H1 (cell line): Measurements from ENCODE around the gene SMARCB1. TPM values are rescaled to one million over a fixed set of nuclear protein-coding genes. Genes with fewer than 3 reads are reported as not detected.

Experiments
- CTCF ChIA-PET: fragments of 300-600 bp; sonication (Branson Sonifier 250); formaldehyde crosslinking; loops from one replicate; lab custom pipeline; 2021; ENCODE audit not compliant: partially characterized antibody; lab: Charles Lee
- POLR2A ChIA-PET: fragments of 300-600 bp; sonication (Branson Sonifier 250); formaldehyde crosslinking; loops from one replicate; lab custom pipeline; 2021; ENCODE audit warnings: inconsistent platforms; ENCODE audit not compliant: partially characterized antibody; lab: Charles Lee
- DNase-seq, 2 experiments: peaks; one replicate each; pipeline versions ENCODE4 v3.0.0 to v3.0.0-alpha.2; 2010 to 2022; ENCODE audit warnings: low spot score in 2 of 2, low read depth in 1 of 2, mixed read lengths in 1 of 2
- FAIRE-seq: peaks from 2 replicates; lab custom pipeline; 2011; peaks lifted over from hg19 to GRCh38; lab: Jason Lieb, UNC
- H2AFZ ChIP-seq: 2 replicates; pipeline ENCODE4 v1.8.1; 2012; ENCODE audit warnings: low read length, inconsistent platforms
- H2AK5ac ChIP-seq: 2 replicates; pipeline ENCODE4 v1.6.1; 2013; ENCODE audit warnings: low read depth, low read length
- H2BK120ac ChIP-seq: replicated peaks from 2 replicates; pipeline ENCODE3; 2013; ENCODE audit warnings: low read depth, low read length, inconsistent platforms
- H2BK12ac ChIP-seq: 2 replicates; pipeline ENCODE4 v1.6.1; 2013; ENCODE audit warnings: low read depth, low read length
- H2BK15ac ChIP-seq: 2 replicates; pipeline ENCODE4 v1.6.1; 2013; ENCODE audit warnings: low read length
- H2BK20ac ChIP-seq: 2 replicates; pipeline ENCODE4 v1.6.1; 2013; ENCODE audit warnings: low read length
- H2BK5ac ChIP-seq: 2 replicates; pipeline ENCODE4 v1.6.1; 2013; ENCODE audit warnings: low read depth, low read length
- H3K14ac ChIP-seq: 2 replicates; pipeline ENCODE4 v1.6.1; 2013; ENCODE audit warnings: inconsistent platforms; ENCODE audit not compliant: insufficient read length
- H3K18ac ChIP-seq: 2 replicates; pipeline ENCODE4 v1.6.1; 2013; ENCODE audit warnings: low read length; ENCODE audit errors: extremely low read depth
- H3K23ac ChIP-seq: 2 replicates; pipeline ENCODE4 v1.6.1; 2013; ENCODE audit warnings: inconsistent platforms; ENCODE audit not compliant: insufficient read length
- H3K23me2 ChIP-seq: 2 replicates; pipeline ENCODE4 v1.6.1; 2013; ENCODE audit warnings: low read depth, low read length
- H3K27ac ChIP-seq: 2 replicates; pipeline ENCODE4 v1.6.1; 2011; ENCODE audit warnings: low read depth, low read length, inconsistent platforms
- H3K27me3 ChIP-seq, 4 experiments: replicated peaks in 1 of 4; 1 replicate in 1 of 4; 2 replicates in 3 of 4; pipeline versions ENCODE4 v1.6.1 to v1.8.1; 2011 to 2013; ENCODE audit warnings: low read length in 3 of 4, mild to moderate bottlenecking in 3 of 4, inconsistent platforms in 2 of 4, mixed read lengths in 2 of 4, moderate library complexity in 1 of 4; ENCODE audit not compliant: control insufficient read depth in 3 of 4, insufficient read depth in 3 of 4; ENCODE audit errors: extremely low read depth in 1 of 4
- H3K36me3 ChIP-seq, 4 experiments: 2 replicates each; pipeline versions ENCODE4 v1.6.1 to v1.8.1; 2011 to 2013; ENCODE audit warnings: mild to moderate bottlenecking in 4 of 4, low read length in 3 of 4, moderate library complexity in 2 of 4, control low read depth in 1 of 4, inconsistent platforms in 1 of 4; ENCODE audit not compliant: insufficient read depth in 4 of 4, control insufficient read depth in 2 of 4
- H3K4ac ChIP-seq: replicated peaks from 2 replicates; pipeline ENCODE3; 2013; ENCODE audit warnings: low read length, low read depth, mixed read lengths, inconsistent platforms; ENCODE audit not compliant: insufficient read length
- H3K4me1 ChIP-seq, 4 experiments: replicated peaks in 1 of 4; 1 replicate in 1 of 4; 2 replicates in 3 of 4; pipeline versions ENCODE4 v1.6.1 to v1.8.1; 2011 to 2013; ENCODE audit warnings: low read length in 3 of 4, inconsistent platforms in 2 of 4, mixed read lengths in 1 of 4; ENCODE audit not compliant: insufficient read depth in 4 of 4, control insufficient read depth in 3 of 4
- H3K4me2 ChIP-seq, 2 experiments: 2 replicates each; pipeline versions ENCODE4 v1.6.1 to v1.8.1; 2011 to 2013; ENCODE audit warnings: low read depth in 2 of 2, low read length in 2 of 2, control low read depth in 1 of 2, inconsistent platforms in 1 of 2, mild to moderate bottlenecking in 1 of 2; ENCODE audit not compliant: insufficient read depth in 1 of 2
- H3K4me3 ChIP-seq, 4 experiments: fragments of 200-600, 300-600 bp in 1 of 4; sonication (generic), shearing (Covaris generic), sonication (Bioruptor Twin) in 1 of 4; 2 replicates each; pipeline versions ENCODE4 v1.5.1 to v1.8.1; 2011 to 2016; ENCODE audit warnings: low read length in 4 of 4, low read depth in 3 of 4, control low read depth in 2 of 4, inconsistent platforms in 2 of 4, mild to moderate bottlenecking in 2 of 4, mixed read lengths in 1 of 4, moderate library complexity in 1 of 4; ENCODE audit not compliant: insufficient read depth in 2 of 4; ENCODE audit errors: extremely low read depth in 1 of 4
- H3K56ac ChIP-seq: replicated peaks from 2 replicates; pipeline ENCODE3; 2013; ENCODE audit warnings: low read depth, mild to moderate bottlenecking, mixed read lengths, low read length, inconsistent platforms; ENCODE audit not compliant: insufficient read length
- H3K79me1 ChIP-seq: 2 replicates; pipeline ENCODE4 v1.6.1; 2013; ENCODE audit warnings: low read depth, low read length, control low read depth
- H3K79me2 ChIP-seq, 2 experiments: 2 replicates each; pipeline versions ENCODE4 v1.6.1 to v1.8.1; 2012 to 2013; ENCODE audit warnings: low read length in 2 of 2, mild to moderate bottlenecking in 2 of 2, inconsistent platforms in 1 of 2; ENCODE audit not compliant: insufficient read depth in 2 of 2, control insufficient read depth in 1 of 2
- H3K9ac ChIP-seq, 4 experiments: replicated peaks in 1 of 4; 1 replicate in 1 of 4; 2 replicates in 3 of 4; pipeline versions ENCODE4 v1.6.1 to v1.8.1; 2011 to 2013; ENCODE audit warnings: low read depth in 3 of 4, low read length in 3 of 4, control low read depth in 2 of 4, mild to moderate bottlenecking in 2 of 4, moderate library complexity in 2 of 4, inconsistent platforms in 1 of 4; ENCODE audit errors: extremely low read depth in 1 of 4
- H3K9me3 ChIP-seq, 2 experiments: 2 replicates each; pipeline versions ENCODE4 v1.6.1 to v1.8.1; 2012 to 2013; ENCODE audit warnings: mild to moderate bottlenecking in 2 of 2, moderate library complexity in 2 of 2, control low read depth in 1 of 2, inconsistent platforms in 1 of 2, low read depth in 1 of 2, low read length in 1 of 2, mixed read lengths in 1 of 2; ENCODE audit not compliant: insufficient read depth in 2 of 2
- H4K20me1 ChIP-seq, 2 experiments: replicated peaks in 1 of 2; 2 replicates each; pipeline versions ENCODE3 to v1.8.1; 2011 to 2013; ENCODE audit warnings: inconsistent platforms in 2 of 2, low read length in 2 of 2, mild to moderate bottlenecking in 1 of 2; ENCODE audit not compliant: insufficient read depth in 2 of 2, control insufficient read depth in 1 of 2
- H4K5ac ChIP-seq: 2 replicates; pipeline ENCODE4 v1.6.1; 2013; ENCODE audit warnings: low read length, low read depth, mixed read lengths, inconsistent platforms; ENCODE audit not compliant: insufficient read length
- H4K8ac ChIP-seq: 2 replicates; pipeline ENCODE4 v1.8.0; 2013; ENCODE audit warnings: mild to moderate bottlenecking, moderate library complexity, low read length, inconsistent platforms; ENCODE audit not compliant: insufficient read depth; ENCODE audit errors: extremely low read depth
- H4K91ac ChIP-seq: replicated peaks from 2 replicates; pipeline ENCODE3; 2013; ENCODE audit warnings: low read length, mixed read lengths, inconsistent platforms; ENCODE audit not compliant: insufficient read length
- BRCA1 ChIP-seq: IDR thresholded peaks from 2 replicates; pipeline ENCODE4 v1.6.1; 2012; ENCODE audit warnings: low read depth, low read length, improper control_type of control experiment
- CBX8 ChIP-seq: fragments of 300-800, 300-1000 bp; sonication (generic); IDR thresholded peaks from 2 replicates; pipeline ENCODE4 v1.7.1; 2016; ENCODE audit warnings: low read depth, low read length, borderline replicate concordance
- CEBPB ChIP-seq: IDR thresholded peaks from 2 replicates; pipeline ENCODE4 v1.6.1; 2012; ENCODE audit warnings: low read depth, low read length
- EP300 ChIP-seq, 2 experiments: IDR thresholded peaks; 1 replicate in 1 of 2; 2 replicates in 1 of 2; pipeline ENCODE4 v1.6.1; 2011 to 2012; ENCODE audit warnings: low read depth in 2 of 2, low read length in 2 of 2, mild to moderate bottlenecking in 2 of 2, borderline replicate concordance in 1 of 2, inconsistent platforms in 1 of 2, moderate library complexity in 1 of 2
- FOSL1 ChIP-seq: IDR thresholded peaks from 2 replicates; pipeline ENCODE4 v1.6.1; 2011; ENCODE audit warnings: mild to moderate bottlenecking, low read depth, low read length, moderate library complexity; ENCODE audit not compliant: insufficient read depth
- GTF2F1 ChIP-seq: IDR thresholded peaks from 2 replicates; pipeline ENCODE4 v1.6.1; 2012; ENCODE audit warnings: low read depth, low read length, improper control_type of control experiment, borderline replicate concordance
- JUND ChIP-seq: IDR thresholded peaks from 2 replicates; pipeline ENCODE4 v1.6.1; 2011; ENCODE audit warnings: mild to moderate bottlenecking, improper control_type of control experiment, low read length
- KDM5A ChIP-seq: fragments of 200-600 bp; IDR thresholded peaks from 2 replicates; pipeline ENCODE4 v1.7.1; 2012; ENCODE audit warnings: mild to moderate bottlenecking, low read length, inconsistent platforms, mixed read lengths
- RFX5 ChIP-seq: IDR thresholded peaks from 2 replicates; pipeline ENCODE4 v1.6.1; 2011; ENCODE audit warnings: low read depth, low read length, improper control_type of control experiment, borderline replicate concordance
- TAF7 ChIP-seq: optimal IDR thresholded peaks from 2 replicates; pipeline ENCODE3; 2011; ENCODE audit warnings: low read depth, mild to moderate bottlenecking, inconsistent platforms, low read length, moderate library complexity, borderline replicate concordance
- WGBS, 2 experiments: shearing (Covaris generic) in 1 of 2; methylation state at CpG; one replicate each; pipeline versions ENCODE4 v1.1.6 to v1.1.7; 2013 to 2015; ENCODE audit warnings: low lambda C conversion rate in 2 of 2, mixed read lengths in 2 of 2, inconsistent platforms in 1 of 2, low coverage in 1 of 2, missing lambda C conversion rate in 1 of 2; ENCODE audit not compliant: insufficient replicate concordance in 2 of 2, insufficient coverage in 1 of 2, insufficient read length in 1 of 2; ENCODE audit errors: extremely low coverage in 1 of 2, missing lambda C conversion rate in 1 of 2; 5-methylcytosine and 5-hydroxymethylcytosine counted together
- polyA plus RNA-seq, 7 experiments: library from polyadenylated mRNA; depleted of rRNA in 3 of 7; stranded (reverse) in 5 of 7; unstranded in 2 of 7; fragments of >200 nt in 5 of 7; fragments of 200-250 nt in 2 of 7; gene quantifications; 1 replicate in 5 of 7; 2 replicates in 1 of 7; 4 replicates in 1 of 7; pipeline versions ENCODE4 v1.2.1 to v1.2.3, GENCODE V29; 2011 to 2013; ENCODE audit warnings: missing spikeins in 2 of 7, mixed read lengths in 2 of 7
- total RNA-seq: library from RNA; stranded (reverse); fragmentation: NEBNext Ultra II Directional; extraction: Animal tissue kit (Norgen Biotek cat#: 25700); gene quantifications from 2 replicates; pipeline ENCODE4 v1.2.1, GENCODE V29; 2021

Gene SMARCB1
- total and polyA plus RNA-seq, 2 of the 8 experiments (the other 6 are each of a cell fraction or from before 2014, with no cell fraction given): 116 to 145 TPM

DNA sequence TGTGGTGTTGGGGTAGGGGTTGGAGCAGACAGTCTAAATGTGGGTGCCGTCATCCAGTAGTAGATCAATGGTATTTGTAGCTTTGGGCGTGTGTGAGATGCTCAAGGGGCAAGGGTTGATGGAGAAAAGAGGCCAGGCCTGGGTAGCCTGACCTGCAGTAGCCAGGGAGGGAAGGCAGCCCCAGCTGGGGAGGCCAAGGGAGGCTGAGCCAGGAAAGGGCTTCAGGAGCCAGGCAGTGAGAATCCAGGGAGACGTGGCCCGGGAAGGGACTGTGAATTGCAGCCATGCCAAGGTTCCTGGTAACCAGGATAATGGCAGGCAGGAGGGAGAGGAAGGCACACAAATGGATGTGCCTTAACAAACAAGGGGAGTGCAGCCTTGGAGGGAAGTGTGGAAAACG, 54.5 kb downstream of the SMARCB1 start:
- H3K79me1 ChIP-seq: no peaks in the 10 kb centered on the region
- no peaks in the 10 kb centered on the region for H3K9me3 ChIP-seq
- no peak overlapping the region for H4K8ac ChIP-seq
- FAIRE-seq: no peak
- no peak overlapping the region for H2BK120ac ChIP-seq
- H3K23me2 ChIP-seq: peaks cover 12% of the 10 kb centered on the region; the same call in 1 of the 2 replicates
- no peak overlapping the region for H3K27ac ChIP-seq
- peaks cover 0 to 4% (median 0%) of the 10 kb centered on the region in 4 experiments; a peak in 1 of 8 replicates for H3K36me3 ChIP-seq
- TF ChIP-seq GTF2F1: no peak
- TF ChIP-seq CEBPB: no peak
- TF ChIP-seq JUND: no peak
- TF ChIP-seq TAF7: no peak
- no peak for TF ChIP-seq FOSL1
- no peak for TF ChIP-seq KDM5A
- no peak for TF ChIP-seq RFX5
- TF ChIP-seq BRCA1: no peak
- no peak for TF ChIP-seq CBX8
- TF ChIP-seq EP300 (IDR thresholded peaks at IDR 0.05; ENCODE audit: borderline replicate concordance in 1 of 2, low read depth in 2 of 2, low read length in 2 of 2): no peak
- peak overlapping the region; percentile 95 for H2BK15ac ChIP-seq
- H2BK5ac ChIP-seq: no peak overlapping the region
- H3K79me2 ChIP-seq: no peaks in the 10 kb centered on the region
- peak overlapping the region; percentile 33; the same call in 1 of the 2 replicates for H2BK12ac ChIP-seq
- H4K91ac ChIP-seq: peak overlapping the region; percentile 0
- CTCF ChIA-PET: no interaction called here
- H2BK20ac ChIP-seq: 0 out of 2 replicates have a peak overlapping the region, but pooled peaks have one; percentile 80
- 82% methylated on average over 5 of the region's 5 CpGs; no CpG with 5 or more reads in 1 of the 2 experiments for WGBS, 2 experiments
- peak overlapping the region; percentile 53; the same call in 1 of the 2 replicates for H2AK5ac ChIP-seq
- POLR2A ChIA-PET: no interaction called here
- H2AFZ ChIP-seq: no peak overlapping the region
- no peak overlapping the region for H3K56ac ChIP-seq
- H3K9ac ChIP-seq: no peak overlapping the region
- peaks cover 0 to 2% (median under 1%) of the 10 kb centered on the region in 4 experiments; a peak in 2 of 7 replicates for H3K27me3 ChIP-seq
- no peak overlapping the region for H3K4ac ChIP-seq
- H3K14ac ChIP-seq: no peak overlapping the region
- H4K20me1 ChIP-seq: peaks cover 0 to 4% of the 10 kb centered on the region in 2 experiments
- H3K4me2 ChIP-seq: no peak overlapping the region
- DNase-seq: no peak
- no peak overlapping the region for H4K5ac ChIP-seq
- no peak overlapping the region for H3K23ac ChIP-seq
- peak overlapping the region; percentile 48 for H3K18ac ChIP-seq
- H3K4me1 ChIP-seq: peaks cover 0 to 23% (median 15%) of the 10 kb centered on the region in 4 experiments; a peak in 5 of 7 replicates
- no peak overlapping the region for H3K4me3 ChIP-seq
